WERI-Rb-1 (cell line): Measurements from ENCODE around the gene AQP7.

Experiments
- DNase-seq: peaks from one replicate; pipeline ENCODE4 v3.0.0-alpha.2; 2020
- H3K27ac ChIP-seq: fragments of 250-450 bp; sonication (Bioruptor Pico); 2 replicates; pipeline ENCODE4 v1.5.1; 2020; ENCODE audit warnings: mild to moderate bottlenecking, moderate library complexity
- H3K27me3 ChIP-seq: fragments of 250-450 bp; sonication (Bioruptor Pico); 2 replicates; pipeline ENCODE4 v1.5.1; 2021; ENCODE audit warnings: mild to moderate bottlenecking, low read depth, moderate library complexity; ENCODE audit not compliant: insufficient read depth, severe bottlenecking
- H3K36me3 ChIP-seq: fragments of 250-450 bp; sonication (Bioruptor Pico); 2 replicates; pipeline ENCODE4 v1.5.1; 2020; ENCODE audit warnings: mild to moderate bottlenecking, moderate library complexity
- H3K4me3 ChIP-seq: 2 replicates; pipeline ENCODE4 v1.5.1; 2011; ENCODE audit warnings: low read depth, mild to moderate bottlenecking, control low read depth, low read length
- H3K9me3 ChIP-seq: fragments of 250-450 bp; sonication (Bioruptor Pico); 2 replicates; pipeline ENCODE4 v1.5.1; 2021; ENCODE audit warnings: mild to moderate bottlenecking, moderate library complexity; ENCODE audit not compliant: severe bottlenecking
- TF ChIP-seq, protein P1 (sequence below): IDR thresholded peaks from 2 replicates; pipeline ENCODE4 v1.5.1; 2011; ENCODE audit warnings: low read depth, mild to moderate bottlenecking, control low read depth, inconsistent platforms, low read length

Gene AQP7

DNA sequence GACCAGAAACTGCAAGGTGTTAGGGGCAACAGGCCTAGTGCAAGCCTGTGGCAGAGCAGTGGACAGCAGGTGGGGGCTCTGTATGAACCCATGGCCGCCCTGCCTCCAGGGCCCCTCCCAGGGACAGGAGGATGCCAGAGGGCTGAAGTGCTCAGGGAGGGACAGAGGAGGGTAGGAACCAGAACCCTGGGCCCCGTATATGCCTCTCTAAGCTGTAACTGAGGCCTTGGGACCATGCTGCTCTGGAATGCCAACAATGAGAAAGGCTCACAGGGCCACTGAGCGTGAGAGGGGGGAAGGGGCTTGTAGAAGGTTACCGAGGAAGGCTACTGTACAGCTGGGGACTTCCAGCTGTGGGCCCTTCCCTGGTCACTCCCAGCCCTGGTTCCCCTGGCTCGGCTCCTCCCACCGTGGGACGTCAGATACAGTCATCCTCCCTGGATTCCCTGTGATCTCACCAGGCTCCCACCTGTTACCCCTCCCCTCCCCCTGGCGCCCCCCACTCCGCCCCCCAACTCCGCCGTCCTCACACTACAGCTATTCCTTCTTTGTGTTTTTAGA is 21.1 kb downstream of the AQP7 start:
- no peak overlapping the region for H3K27ac ChIP-seq
- H3K36me3 ChIP-seq, result no peaks in the 10 kb centered on the region
- no peaks in the 10 kb centered on the region for H3K27me3 ChIP-seq
- H3K9me3 ChIP-seq, result no peaks in the 10 kb centered on the region
- TF ChIP-seq, protein P1, sequence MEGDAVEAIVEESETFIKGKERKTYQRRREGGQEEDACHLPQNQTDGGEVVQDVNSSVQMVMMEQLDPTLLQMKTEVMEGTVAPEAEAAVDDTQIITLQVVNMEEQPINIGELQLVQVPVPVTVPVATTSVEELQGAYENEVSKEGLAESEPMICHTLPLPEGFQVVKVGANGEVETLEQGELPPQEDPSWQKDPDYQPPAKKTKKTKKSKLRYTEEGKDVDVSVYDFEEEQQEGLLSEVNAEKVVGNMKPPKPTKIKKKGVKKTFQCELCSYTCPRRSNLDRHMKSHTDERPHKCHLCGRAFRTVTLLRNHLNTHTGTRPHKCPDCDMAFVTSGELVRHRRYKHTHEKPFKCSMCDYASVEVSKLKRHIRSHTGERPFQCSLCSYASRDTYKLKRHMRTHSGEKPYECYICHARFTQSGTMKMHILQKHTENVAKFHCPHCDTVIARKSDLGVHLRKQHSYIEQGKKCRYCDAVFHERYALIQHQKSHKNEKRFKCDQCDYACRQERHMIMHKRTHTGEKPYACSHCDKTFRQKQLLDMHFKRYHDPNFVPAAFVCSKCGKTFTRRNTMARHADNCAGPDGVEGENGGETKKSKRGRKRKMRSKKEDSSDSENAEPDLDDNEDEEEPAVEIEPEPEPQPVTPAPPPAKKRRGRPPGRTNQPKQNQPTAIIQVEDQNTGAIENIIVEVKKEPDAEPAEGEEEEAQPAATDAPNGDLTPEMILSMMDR, result no peak
- no peak overlapping the region for H3K4me3 ChIP-seq
- no peak for DNase-seq

DNA sequence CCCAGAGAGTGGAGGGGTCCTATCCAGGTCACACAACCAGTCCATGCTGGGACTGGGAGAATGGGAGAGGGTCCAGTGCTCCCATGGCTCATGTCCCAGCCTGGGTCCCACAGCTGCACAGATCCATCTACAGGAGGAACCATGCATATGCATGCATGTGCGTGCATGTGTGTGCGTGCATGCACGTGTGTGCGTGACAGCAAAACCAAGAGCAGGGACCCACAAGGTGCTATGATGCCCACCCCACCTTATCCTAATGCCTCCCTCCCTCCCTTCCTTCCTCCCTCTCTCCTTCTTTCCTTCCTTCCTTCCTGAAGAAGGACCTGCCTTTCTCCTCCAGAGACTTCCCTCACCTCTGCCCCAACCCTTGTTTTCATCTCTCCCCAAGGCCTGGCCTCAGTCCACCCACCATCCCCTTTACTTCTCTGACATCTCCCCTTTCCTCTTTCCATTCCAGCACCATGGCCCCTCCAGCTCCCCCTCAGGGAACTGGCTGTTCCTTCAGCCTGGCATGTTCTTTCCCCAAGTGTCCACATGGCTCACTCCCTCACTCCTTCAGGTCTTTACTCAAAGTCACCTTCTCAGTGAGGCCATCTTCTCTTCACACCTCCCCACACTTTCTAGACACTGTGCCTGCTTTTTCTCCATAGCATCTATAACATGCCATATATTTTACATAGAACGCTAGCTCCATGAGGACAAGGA is 21.8 kb downstream of the AQP7 start:
- Histone ChIP-seq H3K9me3 (no peaks in the 10 kb centered on the region), H3K27ac (no peak overlapping the region), H3K4me3 (no peak overlapping the region), H3K36me3 (no peaks in the 10 kb centered on the region), H3K27me3 (no peaks in the 10 kb centered on the region)
- no peak for DNase-seq
- TF ChIP-seq, protein P1, result no peak

DNA sequence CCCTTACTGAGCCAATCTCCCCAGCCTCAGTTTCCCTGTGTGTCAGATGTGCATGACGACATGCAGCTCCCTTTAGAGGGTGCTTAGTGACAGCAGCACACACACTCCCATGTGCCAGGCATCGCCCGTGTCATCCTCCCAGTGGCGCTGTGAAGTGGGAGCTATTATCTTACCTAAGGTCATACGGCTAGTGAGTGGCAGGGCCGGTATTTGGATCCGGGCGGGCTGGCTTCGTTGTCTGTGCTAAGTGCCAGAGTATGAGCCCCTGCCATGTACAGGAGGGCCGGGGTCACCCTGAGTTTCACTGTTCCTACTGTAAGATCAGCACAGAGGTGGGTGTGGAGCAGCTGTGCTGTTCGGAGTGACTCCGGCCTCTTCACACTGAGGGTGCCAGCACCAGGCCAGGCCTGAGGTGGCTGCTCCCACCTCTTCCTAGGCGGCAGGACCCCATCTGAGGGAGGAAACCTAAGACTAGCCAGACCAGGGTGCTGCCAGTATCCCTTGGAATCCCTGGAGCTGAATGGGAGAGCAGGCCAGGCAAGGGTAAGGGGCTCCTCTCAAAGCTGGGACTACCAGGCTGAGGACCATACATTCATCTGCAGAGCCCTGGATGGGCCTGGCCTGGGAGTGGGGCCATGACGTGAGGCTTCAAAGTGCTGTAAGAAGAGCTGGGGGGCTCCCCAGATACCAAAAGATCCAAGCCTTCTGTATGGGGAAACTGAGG is 22.5 kb downstream of the AQP7 start:
- TF ChIP-seq, protein P1, result no peak
- Histone ChIP-seq H3K9me3 (no peaks in the 10 kb centered on the region), H3K36me3 (no peaks in the 10 kb centered on the region)

DNA sequence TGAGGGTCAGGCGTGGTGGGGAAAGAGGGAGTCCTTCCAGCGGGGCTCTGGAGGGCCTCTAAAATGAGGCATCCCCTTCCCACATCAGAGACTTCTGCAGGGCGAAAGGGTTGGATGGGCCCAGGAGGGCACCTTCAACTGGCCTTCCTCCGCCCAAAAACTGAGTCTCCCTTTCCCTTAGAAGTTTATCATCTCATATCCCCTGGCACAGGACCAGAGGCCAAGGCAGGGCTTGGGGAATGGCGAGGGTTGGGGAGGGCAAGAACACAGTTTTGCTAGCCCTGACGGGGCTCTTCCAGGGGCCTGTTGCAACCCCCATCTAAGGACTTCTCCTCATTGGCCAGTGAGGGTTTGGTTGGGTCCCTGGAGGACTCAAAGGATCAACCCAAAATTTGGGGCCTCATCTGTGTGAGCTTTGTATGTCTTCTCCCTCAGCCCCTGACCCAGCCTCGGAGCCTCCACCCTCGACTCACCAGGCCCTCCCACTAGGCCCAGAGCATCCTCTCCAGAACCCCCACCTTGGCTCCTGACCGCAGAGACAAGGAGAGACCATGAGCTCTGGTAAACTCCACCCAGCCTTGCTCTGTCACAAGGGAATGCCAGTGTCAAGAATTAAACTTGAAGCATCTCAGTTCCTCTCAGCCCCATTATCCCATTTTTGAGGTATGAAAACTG is 24.1 kb downstream of the AQP7 start:
- H3K36me3 ChIP-seq, result peaks cover 8% of the 10 kb centered on the region; the same call in 1 of the 2 replicates
- H3K27me3 ChIP-seq, result no peaks in the 10 kb centered on the region
- TF ChIP-seq, protein P1, result no peak
- DNase-seq, result no peak
- H3K9me3 ChIP-seq, result no peaks in the 10 kb centered on the region
- H3K27ac ChIP-seq, result no peak overlapping the region
- H3K4me3 ChIP-seq, result no peak overlapping the region

More for the DNA sequence above, 22.5 kb downstream of the AQP7 start:
- H3K4me3 ChIP-seq, result no peak overlapping the region
- no peak for DNase-seq
- H3K27ac ChIP-seq, result no peak overlapping the region
- no peaks in the 10 kb centered on the region for H3K27me3 ChIP-seq

DNA sequence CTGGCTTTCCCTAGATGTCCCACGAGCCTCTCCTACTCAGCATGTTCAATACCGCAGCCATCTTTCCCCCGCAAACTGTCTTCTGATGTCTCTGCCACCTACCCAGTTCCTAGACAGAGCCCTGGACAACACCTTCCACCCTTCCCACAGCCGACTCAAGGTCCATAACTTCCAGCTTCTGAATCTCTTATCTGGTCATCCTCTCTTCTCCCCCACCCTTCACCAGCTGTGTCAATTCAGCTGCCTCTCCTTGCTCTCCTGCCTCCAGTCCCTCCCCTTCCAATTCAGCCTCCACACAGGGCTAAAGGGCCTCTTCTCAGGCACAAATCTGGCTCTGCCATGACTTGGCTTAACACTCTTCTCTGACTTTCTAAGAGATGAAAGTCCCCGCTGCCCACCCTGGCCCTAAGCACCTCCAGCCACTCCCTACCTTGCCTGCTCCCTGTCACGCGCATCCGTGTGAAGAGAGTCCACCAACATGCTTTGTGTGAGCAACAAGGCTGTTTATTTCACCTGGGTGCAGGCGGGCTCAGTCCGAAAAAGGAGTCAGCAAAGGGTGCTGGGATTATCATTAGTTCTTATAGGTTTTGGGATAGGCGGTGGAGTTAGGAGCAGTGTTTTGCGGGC is 25.2 kb downstream of the AQP7 start:
- H3K27me3 ChIP-seq, result no peaks in the 10 kb centered on the region
- TF ChIP-seq, protein P1, result no peak
- H3K27ac ChIP-seq, result no peak overlapping the region; the same call in 1 of the 2 replicates
- H3K36me3 ChIP-seq, result peaks cover 8% of the 10 kb centered on the region; the same call in 1 of the 2 replicates
- no peak for DNase-seq
- no peaks in the 10 kb centered on the region for H3K9me3 ChIP-seq
- no peak overlapping the region for H3K4me3 ChIP-seq
